Bronchial epithelial cell (primary cell): ENCODE results near the gene CD28. TPM values are rescaled to one million over a fixed set of nuclear protein-coding genes. Genes with fewer than 3 reads are reported as not detected.
A peak's percentile ranks its signal among the peaks of the same experiment; 100 is the strongest.

Experiments used
- DNase-seq: peaks from one replicate; pipeline ENCODE4 v3.0.0-alpha.2; 2010; ENCODE audit warnings: low read depth
- FAIRE-seq: peaks from 2 replicates; lab custom pipeline; 2011; peaks lifted over from hg19 to GRCh38; lab: Jason Lieb, UNC
- H3K27me3 ChIP-seq: 2 replicates; pipeline ENCODE4 v1.5.1; 2011; ENCODE audit warnings: low read length; ENCODE audit not compliant: control insufficient read depth, insufficient read depth
- H3K36me3 ChIP-seq: 2 replicates; pipeline ENCODE4 v1.5.1; 2011; ENCODE audit warnings: low read length; ENCODE audit not compliant: control insufficient read depth, insufficient read depth
- H3K4me3 ChIP-seq: 2 replicates; pipeline ENCODE4 v1.5.1; 2011; ENCODE audit warnings: mild to moderate bottlenecking, low read depth, low read length, control low read depth
- total RNA-seq: library from RNA; depleted of rRNA; stranded (reverse); fragments of >200 nt; gene quantifications from 2 replicates; pipeline ENCODE4 v1.2.1, GENCODE V29; 2014
- TF ChIP-seq, protein P1 (sequence below): IDR thresholded peaks from 2 replicates; pipeline ENCODE4 v1.5.1; 2011; ENCODE audit warnings: mild to moderate bottlenecking, moderate library complexity, low read length, control low read depth, inconsistent platforms; ENCODE audit not compliant: insufficient read depth, severe bottlenecking

CD28 gene
- total RNA-seq, 1 donor from 2014 or later: not detected

DNA sequence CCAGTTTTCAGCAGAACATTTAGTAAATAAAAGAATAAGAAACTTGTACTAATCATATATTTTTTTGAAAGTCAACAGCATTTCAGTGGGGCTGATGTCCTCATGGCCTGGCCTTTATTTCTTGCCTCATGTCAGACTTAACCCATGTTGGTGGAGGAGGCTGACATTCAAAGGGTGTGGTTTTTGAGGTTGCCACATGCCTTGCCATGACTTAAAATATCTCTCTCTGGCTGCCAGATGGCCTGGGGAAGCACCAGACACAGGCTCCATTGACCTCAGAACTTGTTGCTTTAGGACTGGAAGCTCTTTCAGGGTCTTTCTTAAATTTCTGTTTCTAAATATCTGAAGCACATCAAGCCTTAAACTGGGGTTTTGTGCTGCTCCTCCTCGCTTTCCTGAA is 32.5 kb upstream of the CD28 start:
- FAIRE-seq: no peak
- TF ChIP-seq, protein P1, sequence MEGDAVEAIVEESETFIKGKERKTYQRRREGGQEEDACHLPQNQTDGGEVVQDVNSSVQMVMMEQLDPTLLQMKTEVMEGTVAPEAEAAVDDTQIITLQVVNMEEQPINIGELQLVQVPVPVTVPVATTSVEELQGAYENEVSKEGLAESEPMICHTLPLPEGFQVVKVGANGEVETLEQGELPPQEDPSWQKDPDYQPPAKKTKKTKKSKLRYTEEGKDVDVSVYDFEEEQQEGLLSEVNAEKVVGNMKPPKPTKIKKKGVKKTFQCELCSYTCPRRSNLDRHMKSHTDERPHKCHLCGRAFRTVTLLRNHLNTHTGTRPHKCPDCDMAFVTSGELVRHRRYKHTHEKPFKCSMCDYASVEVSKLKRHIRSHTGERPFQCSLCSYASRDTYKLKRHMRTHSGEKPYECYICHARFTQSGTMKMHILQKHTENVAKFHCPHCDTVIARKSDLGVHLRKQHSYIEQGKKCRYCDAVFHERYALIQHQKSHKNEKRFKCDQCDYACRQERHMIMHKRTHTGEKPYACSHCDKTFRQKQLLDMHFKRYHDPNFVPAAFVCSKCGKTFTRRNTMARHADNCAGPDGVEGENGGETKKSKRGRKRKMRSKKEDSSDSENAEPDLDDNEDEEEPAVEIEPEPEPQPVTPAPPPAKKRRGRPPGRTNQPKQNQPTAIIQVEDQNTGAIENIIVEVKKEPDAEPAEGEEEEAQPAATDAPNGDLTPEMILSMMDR: no peak
- no peaks in the 10 kb centered on the region for H3K36me3 ChIP-seq
- no peak overlapping the region for H3K4me3 ChIP-seq
- no peaks in the 10 kb centered on the region for H3K27me3 ChIP-seq
- no peak for DNase-seq

DNA sequence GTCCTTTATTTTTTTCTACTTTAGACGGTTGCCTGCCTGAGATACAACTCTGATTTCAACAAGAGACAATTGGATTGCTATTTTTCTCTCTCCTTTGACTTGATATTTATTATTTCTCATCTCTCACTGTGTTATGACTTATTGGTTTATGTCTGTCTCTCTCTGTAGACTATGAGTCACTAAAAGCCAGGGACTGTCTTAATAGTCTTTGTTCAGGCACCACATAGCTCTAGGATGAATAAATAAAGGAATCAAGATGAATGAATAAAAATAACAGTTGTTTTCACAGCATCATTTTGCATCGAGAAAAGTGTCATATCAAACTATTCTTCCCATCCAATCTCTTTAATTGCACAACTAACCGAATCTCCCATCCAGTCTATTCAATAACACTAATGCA is 31.4 kb upstream of the CD28 start:
- TF ChIP-seq, protein P1: no peak
- FAIRE-seq (no peak), DNase-seq (peak; percentile 85)
- Histone ChIP-seq H3K4me3 (no peak overlapping the region), H3K36me3 (no peaks in the 10 kb centered on the region), H3K27me3 (no peaks in the 10 kb centered on the region)

DNA sequence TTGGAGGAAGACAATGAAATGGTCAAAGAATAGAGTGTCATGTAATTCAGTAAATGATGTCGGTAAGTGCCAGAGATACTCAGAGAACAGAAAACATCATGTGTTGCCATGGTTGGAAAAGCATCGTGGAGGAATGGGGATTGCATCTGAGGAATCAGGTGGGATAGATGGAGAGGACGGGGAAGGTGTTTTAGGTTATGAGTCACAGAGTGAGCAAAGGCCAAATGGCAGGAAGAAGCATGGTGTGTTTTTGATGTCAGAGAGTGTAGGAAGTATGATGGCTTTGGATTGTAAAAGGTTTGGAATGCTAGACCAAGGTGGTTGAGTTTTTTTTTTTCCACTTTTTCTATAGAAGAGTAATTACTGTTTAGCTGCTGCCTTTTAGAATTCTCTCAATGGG is 27.5 kb upstream of the CD28 start:
- TF ChIP-seq, protein P1: no peak
- Histone ChIP-seq H3K4me3 (no peak overlapping the region), H3K27me3 (no peaks in the 10 kb centered on the region), H3K36me3 (no peaks in the 10 kb centered on the region)
- DNase-seq: peak; percentile 82
- no peak for FAIRE-seq

DNA sequence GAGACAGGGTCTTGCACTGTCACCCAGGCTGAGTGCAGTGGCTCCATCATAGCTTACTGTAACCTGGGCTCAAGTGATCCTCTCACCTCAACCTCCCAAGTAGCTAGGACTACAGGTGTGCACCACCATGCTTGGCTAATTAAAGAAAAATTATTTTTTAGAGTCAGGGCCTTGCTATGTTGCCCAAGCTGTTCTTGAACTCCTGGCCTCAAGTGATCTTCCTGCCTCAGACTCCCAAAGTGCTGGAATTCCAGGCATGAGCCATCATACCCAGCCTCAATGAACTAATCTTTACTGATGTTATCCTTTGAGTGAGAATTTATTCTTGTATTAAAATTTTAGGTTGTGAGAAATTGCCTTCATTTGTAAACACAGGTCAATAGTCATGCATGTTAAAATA is 27.0 kb upstream of the CD28 start:
- H3K27me3 ChIP-seq: no peaks in the 10 kb centered on the region
- FAIRE-seq (no peak), DNase-seq (no peak)
- no peaks in the 10 kb centered on the region for H3K36me3 ChIP-seq
- H3K4me3 ChIP-seq: no peak overlapping the region
- TF ChIP-seq, protein P1: no peak

DNA sequence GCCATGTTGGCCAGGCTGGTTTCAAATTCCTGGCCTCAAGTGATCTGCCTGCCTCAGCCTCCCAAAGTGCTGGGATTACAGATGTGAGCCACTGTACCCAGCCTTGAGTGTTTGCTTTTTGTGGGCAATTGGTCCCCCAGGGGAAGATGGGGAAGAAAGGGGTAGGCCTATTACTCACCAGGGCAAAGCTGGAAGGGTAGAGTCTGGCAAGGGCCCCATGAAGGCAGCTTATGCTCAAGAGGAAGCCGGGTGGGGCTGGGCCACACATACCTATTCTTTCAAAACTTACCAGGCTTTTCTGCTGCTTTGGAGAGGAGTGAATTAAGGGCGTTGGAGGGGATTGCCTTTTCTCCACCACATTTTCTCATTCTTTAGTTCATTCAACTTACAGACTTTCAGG is 24.5 kb upstream of the CD28 start:
- FAIRE-seq (no peak), DNase-seq (peak; percentile 83)
- TF ChIP-seq, protein P1: no peak
- no peak overlapping the region for H3K4me3 ChIP-seq
- H3K36me3 ChIP-seq: no peaks in the 10 kb centered on the region
- H3K27me3 ChIP-seq: no peaks in the 10 kb centered on the region

DNA sequence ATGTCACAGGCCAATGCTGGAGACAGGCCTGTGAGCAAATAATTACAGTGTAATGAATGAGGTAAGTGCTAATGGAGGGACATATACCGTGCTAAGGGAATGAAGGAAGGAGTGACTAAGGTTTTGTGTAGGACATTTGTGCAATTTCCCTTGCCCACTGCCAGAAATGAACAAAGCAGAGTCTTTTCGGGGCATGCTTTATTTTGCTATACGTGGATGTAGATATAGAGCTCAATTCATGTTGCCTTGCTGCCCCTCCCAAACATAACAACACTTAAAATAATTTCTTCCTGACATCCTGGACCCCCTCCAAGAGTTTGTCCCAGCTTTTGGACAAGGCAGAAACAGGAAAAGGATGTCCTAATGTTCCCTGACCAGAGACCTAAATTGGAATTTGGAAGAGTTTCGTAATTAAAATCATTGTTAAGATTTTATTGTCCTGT is 23.7 kb upstream of the CD28 start:
- TF ChIP-seq, protein P1: no peak
- FAIRE-seq: no peak
- peak; percentile 93 for DNase-seq
- Histone ChIP-seq H3K4me3 (no peak overlapping the region), H3K36me3 (no peaks in the 10 kb centered on the region), H3K27me3 (no peaks in the 10 kb centered on the region)
